GM15510 (cell line): Measurements from ENCODE around the gene KCNQ1.

Source experiments
- POLR2A ChIP-seq: IDR thresholded peaks from 3 replicates; pipeline ENCODE4 v1.6.1; 2011; ENCODE audit warnings: borderline replicate concordance; ENCODE audit not compliant: insufficient read length; ENCODE audit errors: extremely low read depth

The KCNQ1 gene

DNA sequence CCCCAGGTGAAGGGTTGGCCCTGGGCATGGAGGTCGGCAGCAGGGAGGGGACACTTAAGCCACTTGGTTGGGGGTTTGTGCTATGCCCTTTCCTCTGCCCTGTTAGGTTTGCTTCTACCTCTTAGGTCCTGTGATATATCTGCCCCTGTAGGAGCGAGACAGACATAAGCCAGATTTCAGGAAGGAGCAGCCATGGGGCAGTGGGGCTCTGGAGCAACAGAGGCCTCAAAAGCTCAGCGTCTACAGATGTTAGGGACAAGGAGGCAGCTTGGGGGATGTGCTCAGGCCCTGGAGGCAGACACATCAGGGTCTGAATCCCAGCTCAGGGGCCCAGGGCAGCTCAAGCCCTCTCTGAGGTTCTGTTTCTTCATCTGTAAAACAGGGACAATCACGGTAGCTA is 282.2 kb downstream of the KCNQ1 start:
- no peak for TF ChIP-seq POLR2A

GRCh38 chr11:2728128-2728662 is 283.4 kb downstream of the KCNQ1 start:
- no peak for TF ChIP-seq POLR2A

GRCh38 chr11:2728663-2729332 is 284.0 kb downstream of the KCNQ1 start:
- no peak for TF ChIP-seq POLR2A

DNA sequence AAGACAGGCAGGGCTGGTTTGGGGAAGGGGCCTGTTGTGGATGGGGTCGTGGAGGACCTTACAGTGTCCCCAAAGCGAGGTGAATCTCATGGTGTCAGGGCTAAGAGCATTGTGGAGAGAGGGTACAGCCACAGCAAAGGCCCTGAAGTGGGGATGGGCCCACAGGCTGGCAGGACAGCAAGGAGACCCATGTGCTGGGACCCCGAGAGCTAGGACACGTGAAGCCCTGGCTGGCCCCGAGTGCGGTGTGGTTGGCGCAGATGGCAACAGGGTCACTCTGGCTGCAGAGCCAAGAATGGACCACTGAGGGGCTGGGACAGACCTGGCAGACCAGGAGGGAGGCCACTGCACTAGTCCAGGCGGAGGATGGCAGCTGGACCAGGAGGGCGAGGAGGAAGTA is 285.0 kb downstream of the KCNQ1 start:
- TF ChIP-seq POLR2A = no peak

DNA sequence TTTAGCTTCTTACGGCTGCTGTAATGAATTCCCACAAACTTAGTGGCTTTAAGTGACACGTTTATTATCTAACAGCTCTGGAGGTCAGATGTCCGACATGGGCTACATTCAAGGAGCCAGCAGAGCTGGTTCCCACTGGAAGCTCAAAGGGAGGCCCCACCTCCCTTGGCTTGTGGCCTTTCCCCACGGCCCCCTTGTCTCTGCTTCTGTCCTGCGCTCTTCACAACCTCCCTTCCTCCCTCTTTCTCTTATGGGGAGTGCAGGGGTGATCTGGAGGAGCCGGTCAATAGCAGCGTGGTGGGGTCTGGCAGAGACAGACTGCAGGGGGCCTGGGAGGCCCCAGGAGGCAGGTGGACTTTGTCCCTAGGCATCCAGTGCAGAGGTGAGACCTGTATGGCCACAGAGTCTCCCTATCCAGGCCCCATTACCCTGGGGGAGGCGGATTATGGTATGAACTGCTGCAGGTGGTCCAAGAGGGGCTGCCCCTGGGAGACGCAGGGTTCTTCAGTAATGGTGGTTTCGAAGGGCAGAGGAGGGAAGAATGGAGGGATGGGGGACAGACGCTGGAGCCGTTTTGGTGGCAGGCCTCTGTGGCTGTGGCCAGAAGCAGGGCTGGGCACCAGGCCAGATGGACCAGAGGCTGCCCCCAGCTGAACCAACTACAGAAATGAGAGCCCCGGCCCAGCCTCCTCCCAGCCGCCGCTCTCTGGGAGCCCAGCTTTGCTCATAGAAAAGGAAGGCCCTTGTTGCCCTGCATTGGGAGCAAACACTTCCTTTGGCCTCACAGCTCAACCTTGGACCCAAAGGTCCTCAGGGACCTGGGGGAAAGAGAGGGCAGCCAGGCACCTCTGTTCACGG is 285.7 kb downstream of the KCNQ1 start:
- TF ChIP-seq POLR2A = no peak

GRCh38 chr11:2731130-2732125 is 286.6 kb downstream of the KCNQ1 start:
- no peak for TF ChIP-seq POLR2A

DNA sequence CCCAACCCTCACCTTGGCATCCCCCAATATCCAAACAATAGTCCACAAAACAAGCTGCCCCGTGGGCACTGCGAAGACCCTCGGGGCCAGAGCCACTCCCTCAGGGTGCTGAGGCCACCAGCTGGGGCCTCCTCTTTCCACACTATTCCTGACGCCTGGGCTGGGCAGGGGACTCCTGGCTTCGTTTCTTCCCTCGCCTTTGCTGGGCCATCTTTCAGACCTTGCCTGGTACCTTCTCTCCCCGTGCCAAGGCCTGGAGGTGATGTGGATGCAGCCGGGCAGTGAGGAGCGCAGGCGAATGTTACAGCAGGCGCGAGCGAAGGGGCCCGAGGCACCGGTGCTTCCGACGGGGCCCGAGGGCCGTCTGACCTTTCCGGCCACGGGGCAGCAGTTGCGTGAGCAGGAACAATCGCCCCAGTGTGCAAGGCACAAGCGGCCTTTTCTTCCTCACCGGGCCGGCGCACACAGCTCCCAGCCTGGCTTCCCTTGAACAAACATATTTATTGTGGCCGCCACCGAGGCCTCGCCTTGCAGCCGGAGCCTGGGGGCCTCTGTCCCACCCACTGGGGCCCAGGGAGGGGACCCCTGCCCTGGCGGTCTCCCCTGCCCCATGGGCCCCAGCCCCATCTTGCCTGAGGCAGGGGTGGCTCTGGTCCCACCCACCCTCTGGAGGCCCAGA is 287.6 kb downstream of the KCNQ1 start:
- TF ChIP-seq POLR2A = no peak

GRCh38 chr11:2732940-2733628 is 288.3 kb downstream of the KCNQ1 start:
- TF ChIP-seq POLR2A = no peak

DNA sequence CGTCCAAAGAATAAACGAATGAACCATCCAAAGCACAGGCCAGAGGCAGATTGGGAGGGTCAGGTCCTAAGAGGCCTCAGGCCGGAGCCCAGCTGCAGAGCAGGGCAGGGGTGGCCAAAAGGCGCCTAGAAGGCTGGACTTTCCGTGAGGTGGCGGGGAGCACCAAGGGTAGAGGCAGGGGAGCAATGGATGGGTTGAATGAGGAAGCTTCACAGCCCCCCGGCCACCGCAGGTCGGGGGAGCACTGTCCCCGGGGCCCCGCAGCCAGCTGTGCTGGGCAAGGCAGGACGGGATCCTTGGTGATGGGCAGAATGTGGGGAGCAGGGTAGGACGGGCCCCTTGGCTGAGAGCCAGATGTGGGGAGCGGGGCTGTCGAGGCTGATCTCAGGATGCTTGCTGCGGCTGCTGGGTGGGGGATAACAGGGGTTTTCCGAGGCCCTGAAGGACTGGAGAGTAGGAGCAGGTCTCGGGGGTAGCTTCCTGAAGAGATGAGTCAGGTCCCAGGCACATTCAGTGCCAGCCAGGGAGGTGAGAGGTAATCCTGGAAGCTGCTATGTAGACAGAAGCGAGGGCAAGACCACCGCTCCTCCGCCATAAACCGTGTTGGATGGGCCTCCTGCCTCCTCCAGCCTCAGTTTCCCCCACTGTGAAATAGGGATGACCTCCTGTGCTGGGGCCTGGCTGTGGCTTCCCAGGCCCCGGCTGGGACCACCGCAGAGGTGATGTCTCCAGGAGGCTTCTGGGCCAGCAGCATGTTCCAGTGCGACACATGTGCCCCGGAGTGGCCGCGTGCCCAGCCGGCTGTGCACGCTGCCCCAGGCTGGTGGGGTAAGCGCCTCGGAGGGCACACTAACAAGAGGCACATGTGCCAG is 289.6 kb downstream of the KCNQ1 start:
- TF ChIP-seq POLR2A = no peak

DNA sequence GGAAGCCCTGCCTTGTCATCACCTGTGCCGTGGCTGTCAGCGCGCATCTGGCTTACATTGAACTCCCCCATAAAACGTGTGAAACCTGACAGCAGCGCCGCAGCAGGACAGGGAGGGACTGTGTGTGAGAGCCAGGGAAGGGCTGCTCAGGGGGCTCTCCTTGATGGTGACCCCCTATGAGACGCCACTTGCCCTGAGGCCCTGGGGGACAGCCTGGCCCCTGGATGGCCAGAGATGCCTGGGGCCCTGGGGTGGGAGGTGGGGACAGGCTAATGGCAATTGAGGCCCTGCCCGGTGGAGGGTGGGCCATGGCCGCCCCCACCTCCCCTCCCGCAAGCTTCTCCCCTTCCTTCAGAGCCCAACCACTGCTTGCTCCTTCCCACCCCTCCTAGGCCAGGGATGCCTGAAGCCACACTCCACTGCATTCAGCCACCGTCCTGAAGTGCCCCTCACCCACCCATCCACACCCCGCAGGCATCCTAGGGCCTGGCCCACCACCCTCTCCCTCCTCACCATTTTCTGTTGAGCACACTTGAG is 290.3 kb downstream of the KCNQ1 start:
- TF ChIP-seq POLR2A = no peak

DNA sequence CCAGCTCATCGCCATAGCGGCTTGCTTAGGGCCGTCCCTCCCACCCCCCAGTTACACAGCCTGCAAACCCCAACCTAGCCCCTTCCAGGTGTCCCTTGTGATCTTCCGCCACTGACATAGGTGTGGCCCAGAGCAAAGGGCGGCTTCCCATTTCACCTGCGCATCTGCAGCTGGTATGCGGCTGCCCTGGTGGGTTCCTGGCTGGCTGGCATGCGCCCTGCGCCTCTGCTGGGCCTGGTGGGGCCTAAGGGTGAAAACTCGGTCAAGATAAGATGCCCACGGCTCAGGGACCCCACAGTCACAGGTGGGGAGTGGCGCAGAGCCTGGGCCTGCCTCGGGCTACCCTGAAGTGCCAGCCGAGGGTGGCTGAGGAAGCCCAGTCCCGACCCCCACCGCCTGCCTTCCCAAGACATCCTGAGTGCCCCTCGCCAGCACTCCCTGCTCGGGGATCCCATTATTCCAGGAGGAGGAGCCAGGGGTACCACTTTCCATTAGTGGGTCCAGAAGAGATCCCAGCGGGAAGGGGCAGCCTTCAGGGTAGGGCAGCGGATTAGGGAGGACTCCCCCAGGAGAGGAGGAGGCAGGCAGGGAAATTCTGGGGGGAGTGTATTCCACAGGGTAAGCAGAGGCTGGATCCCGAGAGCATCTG is 291.9 kb downstream of the KCNQ1 start:
- TF ChIP-seq POLR2A = no peak

GRCh38 chr11:2737226-2737590 is 292.4 kb downstream of the KCNQ1 start:
- no peak for TF ChIP-seq POLR2A

DNA sequence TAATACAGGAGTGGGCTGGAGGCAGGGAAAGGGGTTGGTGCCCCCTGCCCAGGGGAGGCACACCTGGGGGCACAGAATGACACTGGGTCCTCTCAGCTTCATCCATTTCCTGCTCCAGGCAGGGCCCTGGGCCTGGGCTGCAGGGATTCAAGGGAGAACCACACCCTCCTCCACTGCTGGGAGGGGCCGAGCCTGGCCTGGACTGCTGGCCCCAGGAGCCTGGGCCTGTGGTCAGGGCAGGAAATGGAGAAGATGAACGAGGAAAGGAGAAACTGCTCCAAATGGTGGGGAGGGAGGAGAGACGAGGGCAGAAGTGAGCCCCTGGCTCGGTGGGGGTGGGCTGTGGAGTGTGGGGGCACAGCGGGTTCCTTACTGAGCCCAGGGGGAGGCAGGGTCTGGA is 293.1 kb downstream of the KCNQ1 start:
- no peak for TF ChIP-seq POLR2A
